Measurements from ENCODE around the gene SLCO1B1.

Gene SLCO1B1

GRCh38 chr12:21130998-21131397 lies at the start of gene SLCO1B1:
Gene SLCO1B1 (plus strand): TSS chr12:21131194. CDS start chr12:21141575, 10,381 bp downstream.
- TF ChIP-seq, protein P1, sequence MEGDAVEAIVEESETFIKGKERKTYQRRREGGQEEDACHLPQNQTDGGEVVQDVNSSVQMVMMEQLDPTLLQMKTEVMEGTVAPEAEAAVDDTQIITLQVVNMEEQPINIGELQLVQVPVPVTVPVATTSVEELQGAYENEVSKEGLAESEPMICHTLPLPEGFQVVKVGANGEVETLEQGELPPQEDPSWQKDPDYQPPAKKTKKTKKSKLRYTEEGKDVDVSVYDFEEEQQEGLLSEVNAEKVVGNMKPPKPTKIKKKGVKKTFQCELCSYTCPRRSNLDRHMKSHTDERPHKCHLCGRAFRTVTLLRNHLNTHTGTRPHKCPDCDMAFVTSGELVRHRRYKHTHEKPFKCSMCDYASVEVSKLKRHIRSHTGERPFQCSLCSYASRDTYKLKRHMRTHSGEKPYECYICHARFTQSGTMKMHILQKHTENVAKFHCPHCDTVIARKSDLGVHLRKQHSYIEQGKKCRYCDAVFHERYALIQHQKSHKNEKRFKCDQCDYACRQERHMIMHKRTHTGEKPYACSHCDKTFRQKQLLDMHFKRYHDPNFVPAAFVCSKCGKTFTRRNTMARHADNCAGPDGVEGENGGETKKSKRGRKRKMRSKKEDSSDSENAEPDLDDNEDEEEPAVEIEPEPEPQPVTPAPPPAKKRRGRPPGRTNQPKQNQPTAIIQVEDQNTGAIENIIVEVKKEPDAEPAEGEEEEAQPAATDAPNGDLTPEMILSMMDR (IDR thresholded peaks at IDR 0.05), result no peak

- TF ChIP-seq, protein P1 (IDR thresholded peaks at IDR 0.05), result no peak
Measured at GRCh38 chr12:21111732-21112131, 19.3 kb upstream of the SLCO1B1 start.

DNA sequence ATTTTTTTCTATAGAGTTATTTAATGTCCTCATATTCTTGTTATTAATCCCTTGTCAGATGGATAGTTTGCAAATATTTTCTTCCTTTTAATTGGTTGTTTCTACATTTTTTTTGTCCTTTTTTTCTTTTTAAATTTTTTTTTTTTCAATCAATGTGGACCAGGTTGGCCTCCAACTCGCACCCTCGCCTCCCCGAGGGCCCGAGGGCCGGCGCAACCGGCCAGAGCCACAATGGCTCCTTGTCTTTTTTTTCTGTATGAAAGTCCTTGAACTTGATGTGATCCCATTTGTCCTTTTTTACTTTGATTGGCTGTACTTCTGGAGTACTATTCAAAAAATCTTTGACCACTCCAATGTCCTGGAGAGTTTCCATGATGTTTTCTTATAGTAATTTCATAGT lies 17.7 kb upstream of the SLCO1B1 start:
- TF ChIP-seq, protein P1 (IDR thresholded peaks at IDR 0.05), result no peak

DNA sequence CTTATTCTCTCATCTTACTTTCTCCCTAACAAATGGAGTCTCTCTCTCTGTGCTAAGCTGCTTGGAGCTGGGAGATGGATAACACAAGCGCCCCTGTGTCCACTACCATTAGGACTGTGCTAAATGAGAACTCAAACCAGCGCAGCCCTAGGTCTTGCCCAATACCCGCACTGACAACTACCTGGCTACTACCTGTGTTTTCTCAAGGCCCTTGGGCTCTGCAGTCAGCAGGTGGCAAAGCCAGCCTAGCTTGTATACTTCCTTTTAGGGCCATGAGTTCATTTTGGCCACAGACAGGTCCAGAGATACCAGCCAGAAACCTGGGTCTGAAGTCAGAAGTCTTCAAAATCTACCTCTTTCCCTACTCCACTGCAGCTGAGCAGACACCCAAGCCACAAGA lies 13.0 kb upstream of the SLCO1B1 start:
- TF ChIP-seq, protein P1 (IDR thresholded peaks at IDR 0.05), result no peak

DNA sequence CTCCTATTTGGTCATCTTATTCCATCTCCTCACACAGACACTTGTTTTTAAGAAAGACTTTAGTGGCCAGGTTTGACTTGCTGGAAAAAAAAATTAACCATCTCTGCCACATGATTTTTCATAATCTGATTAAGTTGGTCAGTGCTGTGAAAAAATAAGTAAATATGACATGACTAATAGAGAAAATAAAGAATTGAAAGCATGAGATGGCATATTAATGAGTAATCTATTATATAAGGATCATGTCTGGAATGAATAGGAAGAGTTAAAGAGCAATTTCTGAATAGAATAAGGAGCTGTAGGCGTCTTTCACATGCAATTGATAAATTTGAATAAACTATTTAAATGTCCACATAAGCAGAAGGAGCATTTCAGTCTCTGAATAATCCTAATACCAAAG lies 12.2 kb upstream of the SLCO1B1 start:
- TF ChIP-seq, protein P1 (IDR thresholded peaks at IDR 0.05), result no peak

DNA sequence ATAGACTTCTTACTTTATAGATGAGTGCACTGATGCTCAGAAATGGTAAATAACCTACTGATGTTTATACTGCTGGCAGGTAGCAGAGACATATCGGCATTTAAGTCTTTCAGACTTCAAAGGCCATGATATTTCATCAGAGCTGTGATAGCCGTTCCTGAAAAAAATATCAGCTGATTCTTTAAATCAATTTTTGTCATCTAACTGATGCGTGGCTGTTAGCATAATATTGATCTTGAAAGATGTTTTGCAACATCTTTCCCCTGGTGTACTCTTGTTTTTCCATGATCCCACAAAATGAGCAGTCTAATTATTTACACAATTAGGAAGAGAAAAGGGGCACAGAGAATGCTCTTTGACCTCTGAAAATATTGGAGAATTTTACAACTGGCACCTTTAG lies 1.6 kb upstream of the SLCO1B1 start:
- TF ChIP-seq, protein P1 (IDR thresholded peaks at IDR 0.05), result no peak

DNA sequence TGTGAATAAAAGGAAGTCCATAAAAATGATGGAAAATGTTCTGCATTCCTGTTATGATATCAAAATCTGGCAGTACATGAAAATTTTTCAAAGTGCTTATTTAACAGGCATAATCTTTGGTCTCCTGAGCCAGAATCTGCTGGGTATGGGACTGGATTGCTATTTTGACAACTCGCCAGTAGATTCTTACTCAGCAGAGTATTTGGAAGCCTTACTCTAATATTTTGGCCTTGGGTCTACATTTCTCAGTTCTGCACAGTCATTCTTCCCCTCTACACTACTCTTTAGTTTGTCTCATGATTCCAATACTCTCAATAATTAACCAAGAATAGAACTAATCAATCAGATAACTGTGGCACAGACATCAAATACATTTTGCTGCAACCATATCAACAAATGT lies 1.1 kb upstream of the SLCO1B1 start:
- TF ChIP-seq, protein P1 (IDR thresholded peaks at IDR 0.05), result no peak

- TF ChIP-seq, protein P1 (IDR thresholded peaks at IDR 0.05), result no peak
Measured at GRCh38 chr12:21138016-21138415, 7.0 kb downstream of the SLCO1B1 start.

Measured in LNCAP (cell line).